ENCODE results near the gene GNAS. TPM values are rescaled to one million over a fixed set of nuclear protein-coding genes. Genes with fewer than 3 reads are reported as not detected.

Gene GNAS
- total RNA-seq, 2 experiments from 2014 or later: 638 to 913 TPM

DNA sequence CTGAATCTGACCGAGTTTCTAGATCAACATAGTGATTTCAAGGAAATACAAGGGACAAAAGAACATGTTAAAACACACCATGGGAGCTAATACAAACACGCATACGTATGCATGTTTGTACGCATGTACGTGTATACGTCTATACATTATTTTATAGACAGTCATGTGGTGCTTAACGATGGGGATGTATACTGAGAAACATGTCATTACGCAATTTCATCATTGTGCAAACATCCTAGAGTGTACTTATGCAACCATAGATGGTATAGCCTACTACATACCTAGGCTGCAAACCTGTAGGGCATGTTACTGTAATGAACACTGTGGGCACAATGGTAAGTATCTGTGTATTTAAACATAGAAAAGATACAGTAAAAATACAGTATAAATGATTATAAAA lies 103.6 kb downstream of the GNAS start:
- H3K27ac ChIP-seq (ENCODE audit: low read depth, low read length, poor library complexity, severe bottlenecking): no peak overlapping the region
- H3K36me3 ChIP-seq (ENCODE audit: insufficient read depth, low read length): no peaks in the 10 kb centered on the region
- no TSS peak for BruUV-seq (replicated peaks)
- no peak for TF ChIP-seq EZH2phosphoT487 (IDR thresholded peaks at IDR 0.05; ENCODE audit: borderline replicate concordance, low read depth, low read length)
- H3K4me2 ChIP-seq (ENCODE audit: low read length): no peak overlapping the region
- H3K4me1 ChIP-seq (ENCODE audit: insufficient read depth, low read length, poor library complexity, severe bottlenecking): no peaks in the 10 kb centered on the region
- H2AFZ ChIP-seq (ENCODE audit: low read length): no peak overlapping the region
- intact Hi-C loops (cut with micrococcal nuclease; ENCODE audit: unreplicated experiment): no loop called here
- DNase-seq (ENCODE audit: low spot score): no peak
- H4K20me1 ChIP-seq (ENCODE audit: insufficient read depth, low read length): no peaks in the 10 kb centered on the region
- ChIA-PET CTCF (ENCODE audit: unreplicated experiment) (no interaction called here), POLR2A (no interaction called here)
- no peaks in the 10 kb centered on the region for H3K79me2 ChIP-seq (ENCODE audit: insufficient read depth, low read depth, low read length)
- H3K9me3 ChIP-seq (ENCODE audit: low read length): no peaks in the 10 kb centered on the region
- no peak overlapping the region for H3K4me3 ChIP-seq (ENCODE audit: low read depth, low read length, poor library complexity, severe bottlenecking)
- H3K9me2 ChIP-seq (ENCODE audit: insufficient read depth, low read length): no peaks in the 10 kb centered on the region

DNA sequence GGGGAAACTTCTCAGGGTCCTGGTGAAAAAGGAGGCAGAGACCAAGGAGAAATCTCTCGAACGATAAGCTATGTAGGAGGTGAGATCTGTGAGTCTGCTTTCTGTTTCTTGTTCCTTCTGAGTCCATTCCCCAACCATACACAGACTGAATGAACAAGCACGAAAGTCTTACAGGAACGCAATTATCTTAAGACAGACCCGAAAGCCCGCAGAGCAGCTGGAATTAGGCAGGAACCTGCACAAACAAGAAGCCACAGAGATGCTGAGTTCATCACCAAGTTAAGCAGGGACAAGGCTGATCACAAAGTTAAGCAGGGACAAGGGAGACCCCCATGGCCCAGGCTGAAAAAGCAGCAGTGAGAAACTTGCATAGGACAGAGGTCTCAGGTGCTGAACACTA lies 107.1 kb downstream of the GNAS start:
- no peak overlapping the region for H3K4me2 ChIP-seq (ENCODE audit: low read length)
- CTCF ChIA-PET (ENCODE audit: unreplicated experiment): no interaction called here

More for the DNA sequence above, 107.1 kb downstream of the GNAS start:
- no peak overlapping the region for H3K27ac ChIP-seq (ENCODE audit: low read depth, low read length, poor library complexity, severe bottlenecking)
- H3K79me2 ChIP-seq (ENCODE audit: insufficient read depth, low read depth, low read length): no peaks in the 10 kb centered on the region
- intact Hi-C loops (cut with micrococcal nuclease; ENCODE audit: unreplicated experiment): no loop called here
- no peak for TF ChIP-seq EZH2phosphoT487 (IDR thresholded peaks at IDR 0.05; ENCODE audit: borderline replicate concordance, low read depth, low read length)
- TF ChIP-seq, protein P1, sequence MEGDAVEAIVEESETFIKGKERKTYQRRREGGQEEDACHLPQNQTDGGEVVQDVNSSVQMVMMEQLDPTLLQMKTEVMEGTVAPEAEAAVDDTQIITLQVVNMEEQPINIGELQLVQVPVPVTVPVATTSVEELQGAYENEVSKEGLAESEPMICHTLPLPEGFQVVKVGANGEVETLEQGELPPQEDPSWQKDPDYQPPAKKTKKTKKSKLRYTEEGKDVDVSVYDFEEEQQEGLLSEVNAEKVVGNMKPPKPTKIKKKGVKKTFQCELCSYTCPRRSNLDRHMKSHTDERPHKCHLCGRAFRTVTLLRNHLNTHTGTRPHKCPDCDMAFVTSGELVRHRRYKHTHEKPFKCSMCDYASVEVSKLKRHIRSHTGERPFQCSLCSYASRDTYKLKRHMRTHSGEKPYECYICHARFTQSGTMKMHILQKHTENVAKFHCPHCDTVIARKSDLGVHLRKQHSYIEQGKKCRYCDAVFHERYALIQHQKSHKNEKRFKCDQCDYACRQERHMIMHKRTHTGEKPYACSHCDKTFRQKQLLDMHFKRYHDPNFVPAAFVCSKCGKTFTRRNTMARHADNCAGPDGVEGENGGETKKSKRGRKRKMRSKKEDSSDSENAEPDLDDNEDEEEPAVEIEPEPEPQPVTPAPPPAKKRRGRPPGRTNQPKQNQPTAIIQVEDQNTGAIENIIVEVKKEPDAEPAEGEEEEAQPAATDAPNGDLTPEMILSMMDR (conservative IDR thresholded peaks at IDR 0.05; ENCODE audit: low read length): no peak
- H4K20me1 ChIP-seq (ENCODE audit: insufficient read depth, low read length): no peaks in the 10 kb centered on the region
- no TSS peak for BruUV-seq (replicated peaks)
- POLR2A ChIA-PET: interaction anchor here (0.8 kb wide), 1 partner anchor 36 kb away, joined by 3 read pairs; no protein-coding TSS in a partner anchor
- H3K36me3 ChIP-seq (ENCODE audit: insufficient read depth, low read length): no peaks in the 10 kb centered on the region
- no peaks in the 10 kb centered on the region for H3K9me3 ChIP-seq (ENCODE audit: low read length)
- no peak for DNase-seq (ENCODE audit: low spot score)
- no peaks in the 10 kb centered on the region for H3K9me2 ChIP-seq (ENCODE audit: insufficient read depth, low read length)
- H3K4me1 ChIP-seq (ENCODE audit: insufficient read depth, low read length, poor library complexity, severe bottlenecking): no peaks in the 10 kb centered on the region
- H2AFZ ChIP-seq (ENCODE audit: low read length): no peak overlapping the region
- no peak overlapping the region for H3K4me3 ChIP-seq (ENCODE audit: low read depth, low read length, poor library complexity, severe bottlenecking)

Small RNA genes lying within 50 kb of the gene (microRNA-seq; reads per million reads assigned to microRNA genes)
- not detected for gene MIR298 (ENCODE audit: borderline replicate concordance)

Small RNA genes lying within 50 kb of the gene (small RNA-seq; reads per million reads assigned to genes)
- gene MIR298: not detected
- not detected for gene RF02127
- gene RF02128: not detected
- not detected for gene RF02130
- gene RF02131: not detected

Other genes with a start within 250 kb of the GNAS start
- 48.2 and 50.5 TPM in 2 replicates for gene STX16, start 201.4 kb upstream of the GNAS start, total RNA-seq (2014; rRNA removed; shearing (Covaris generic))
- 84.2 and 89.5 TPM in 2 replicates for gene STX16, start 201.4 kb upstream of the GNAS start, total RNA-seq (2022)
- 3.4 and 4.7 TPM in 2 replicates for gene NPEPL1, start 159.9 kb upstream of the GNAS start, total RNA-seq (2014; rRNA removed; shearing (Covaris generic))
- 9.6 and 11.5 TPM in 2 replicates for gene NPEPL1, start 159.9 kb upstream of the GNAS start, total RNA-seq (2022)
- 6.5 and 7.7 TPM in 2 replicates for gene GNAS-AS1, start 1.8 kb upstream of the GNAS start, total RNA-seq (2014; rRNA removed; shearing (Covaris generic))
- gene GNAS-AS1, start 1.8 kb upstream of the GNAS start, total RNA-seq (2022): 11.6 and 11.7 TPM in 2 replicates
- gene NELFCD, start 128.5 kb downstream of the GNAS start, total RNA-seq (2014; rRNA removed; shearing (Covaris generic)): 83.4 and 90.7 TPM in 2 replicates
- gene NELFCD, start 128.5 kb downstream of the GNAS start, total RNA-seq (2022): 143 and 155 TPM in 2 replicates
- 47.2 and 50.5 TPM in 2 replicates for gene CTSZ, start 154.5 kb downstream of the GNAS start, total RNA-seq (2014; rRNA removed; shearing (Covaris generic))
- gene CTSZ, start 154.5 kb downstream of the GNAS start, total RNA-seq (2022): 81.5 and 114 TPM in 2 replicates
- gene TUBB1, start 166.7 kb downstream of the GNAS start, total RNA-seq (2014; rRNA removed; shearing (Covaris generic)): not detected in 2 replicates
- 0.11 and 0.13 TPM in 2 replicates for gene TUBB1, start 166.7 kb downstream of the GNAS start, total RNA-seq (2022)
- gene ATP5F1E, start 179.6 kb downstream of the GNAS start, total RNA-seq (2014; rRNA removed; shearing (Covaris generic)): 36.7 and 42.4 TPM in 2 replicates
- gene ATP5F1E, start 179.6 kb downstream of the GNAS start, total RNA-seq (2022): 65.4 and 67.2 TPM in 2 replicates
- 77.2 and 99.4 TPM in 2 replicates for gene PRELID3B, start 190.1 kb downstream of the GNAS start, total RNA-seq (2014; rRNA removed; shearing (Covaris generic))
- gene PRELID3B, start 190.1 kb downstream of the GNAS start, total RNA-seq (2022): 119 and 122 TPM in 2 replicates

Data from OCI-LY7 (cell line).